Caco-2 (cell line): ENCODE data around the gene LMO2. TPM values are rescaled to one million over a fixed set of nuclear protein-coding genes. Genes with fewer than 3 reads are reported as not detected.

ENCODE experiments used
- BruUV-seq: library from RNA; stranded (reverse); fragments of 400-500 nt; replicated peaks from 2 replicates; lab custom pipeline; 2021; lab: Mats Ljungman, UMichigan
- CTCF ChIA-PET: fragments of 300-600 bp; sonication (Branson Sonifier 250); formaldehyde crosslinking; loops from one replicate; lab custom pipeline; 2022; ENCODE audit warnings: antibody characterized with exemption; lab: Charles Lee
- POLR2A ChIA-PET: fragments of 300-600 bp; sonication (Branson Sonifier 250); formaldehyde crosslinking; loops from one replicate; lab custom pipeline; 2022; ENCODE audit warnings: antibody characterized with exemption; lab: Charles Lee
- DNase-seq, 2 experiments: peaks; one replicate each; pipeline versions ENCODE4 v3.0.0 to v3.0.0-alpha.2; 2020 to 2022
- H3K27me3 ChIP-seq: replicated peaks from 2 replicates; pipeline ENCODE4 v1.6.0; 2011; ENCODE audit warnings: low read length; ENCODE audit not compliant: control insufficient read depth, insufficient read depth
- H3K36me3 ChIP-seq: 2 replicates; pipeline ENCODE4 v1.5.1; 2011; ENCODE audit warnings: low read length; ENCODE audit not compliant: control insufficient read depth, insufficient read depth
- H3K4me1 ChIP-seq: fragments of 250-450 bp; sonication (Bioruptor Pico); 2 replicates; pipeline ENCODE4 v1.5.1; 2020; ENCODE audit warnings: mild to moderate bottlenecking
- H3K4me3 ChIP-seq: 2 replicates; pipeline ENCODE4 v1.5.1; 2011; ENCODE audit warnings: low read depth, mild to moderate bottlenecking, control low read depth, low read length
- H3K9me3 ChIP-seq: fragments of 250-450 bp; sonication (Bioruptor Pico); 2 replicates; pipeline ENCODE4 v1.5.1; 2020; ENCODE audit warnings: mild to moderate bottlenecking, moderate library complexity
- H3K27ac Mint-ChIP-seq: one replicate; pipeline ENCODE4 v1.8.0; 2022; ENCODE audit warnings: mixed read lengths; ENCODE audit not compliant: unreplicated experiment
- H3K27me3 Mint-ChIP-seq: one replicate; pipeline ENCODE4 v1.8.0; 2022; ENCODE audit warnings: mixed read lengths; ENCODE audit not compliant: insufficient read depth, unreplicated experiment
- H3K36me3 Mint-ChIP-seq: one replicate; pipeline ENCODE4 v1.8.0; 2022; ENCODE audit warnings: mild to moderate bottlenecking, mixed read lengths; ENCODE audit not compliant: insufficient read depth, unreplicated experiment
- H3K4me1 Mint-ChIP-seq: one replicate; pipeline ENCODE4 v1.8.0; 2022; ENCODE audit warnings: low read depth, mixed read lengths; ENCODE audit not compliant: unreplicated experiment
- H3K4me3 Mint-ChIP-seq: one replicate; pipeline ENCODE4 v1.8.0; 2022; ENCODE audit warnings: mild to moderate bottlenecking, moderate library complexity, mixed read lengths; ENCODE audit not compliant: unreplicated experiment
- H3K9me3 Mint-ChIP-seq: one replicate; pipeline ENCODE4 v1.8.0; 2022; ENCODE audit warnings: mixed read lengths; ENCODE audit not compliant: unreplicated experiment
- CTCF ChIP-seq, 2 experiments: fragments of 200-600 bp in 1 of 2; IDR thresholded peaks; 1 replicate in 1 of 2; 2 replicates in 1 of 2; pipeline versions ENCODE4 v1.5.1 to v1.8.0; 2011 to 2022; ENCODE audit warnings: antibody characterized with exemption in 1 of 2, control low read depth in 1 of 2, inconsistent platforms in 1 of 2, low read depth in 1 of 2, low read length in 1 of 2, mild to moderate bottlenecking in 1 of 2, moderate library complexity in 1 of 2; ENCODE audit not compliant: insufficient read depth in 1 of 2, severe bottlenecking in 1 of 2, unreplicated experiment in 1 of 2
- intact Hi-C: fragments of 100-400 bp; cut with micrococcal nuclease; formaldehyde crosslinking; loops from one replicate; pipeline ENCODE4 v1.10.0; 2022; ENCODE audit not compliant: unreplicated experiment
- total RNA-seq: library from RNA; stranded (reverse); gene quantifications from 2 replicates; pipeline ENCODE4 v1.2.3, GENCODE V29; 2022

The LMO2 gene
- total RNA-seq, 1 experiment from 2014 or later = 0.29 TPM

GRCh38 chr11:33832676-33833075 is 59.2 kb downstream of the LMO2 start:
- no peaks in the 10 kb centered on the region for H3K9me3 ChIP-seq
- H3K27me3 ChIP-seq = peaks cover 2% of the 10 kb centered on the region
- Mint-ChIP-seq H3K4me1 (no peaks in the 10 kb centered on the region), H3K27me3 (peaks cover 16% of the 10 kb centered on the region), H3K27ac (no peak overlapping the region), H3K4me3 (no peak overlapping the region), H3K9me3 (no peaks in the 10 kb centered on the region), H3K36me3 (no peaks in the 10 kb centered on the region)
- no peak for TF ChIP-seq CTCF (IDR thresholded peaks at IDR 0.05; ENCODE audit: insufficient read depth in 1 of 2, low read depth in 1 of 2, low read length in 1 of 2, severe bottlenecking in 1 of 2, unreplicated experiment in 1 of 2)
- intact Hi-C loops = no loop called here
- H3K4me3 ChIP-seq = no peak overlapping the region
- no peaks in the 10 kb centered on the region for H3K36me3 ChIP-seq
- ChIA-PET POLR2A (no interaction called here), CTCF (no interaction called here)
- no TSS peak for BruUV-seq
- peaks cover 7% of the 10 kb centered on the region; the same call in 1 of the 2 replicates for H3K4me1 ChIP-seq
- no peak for DNase-seq

DNA sequence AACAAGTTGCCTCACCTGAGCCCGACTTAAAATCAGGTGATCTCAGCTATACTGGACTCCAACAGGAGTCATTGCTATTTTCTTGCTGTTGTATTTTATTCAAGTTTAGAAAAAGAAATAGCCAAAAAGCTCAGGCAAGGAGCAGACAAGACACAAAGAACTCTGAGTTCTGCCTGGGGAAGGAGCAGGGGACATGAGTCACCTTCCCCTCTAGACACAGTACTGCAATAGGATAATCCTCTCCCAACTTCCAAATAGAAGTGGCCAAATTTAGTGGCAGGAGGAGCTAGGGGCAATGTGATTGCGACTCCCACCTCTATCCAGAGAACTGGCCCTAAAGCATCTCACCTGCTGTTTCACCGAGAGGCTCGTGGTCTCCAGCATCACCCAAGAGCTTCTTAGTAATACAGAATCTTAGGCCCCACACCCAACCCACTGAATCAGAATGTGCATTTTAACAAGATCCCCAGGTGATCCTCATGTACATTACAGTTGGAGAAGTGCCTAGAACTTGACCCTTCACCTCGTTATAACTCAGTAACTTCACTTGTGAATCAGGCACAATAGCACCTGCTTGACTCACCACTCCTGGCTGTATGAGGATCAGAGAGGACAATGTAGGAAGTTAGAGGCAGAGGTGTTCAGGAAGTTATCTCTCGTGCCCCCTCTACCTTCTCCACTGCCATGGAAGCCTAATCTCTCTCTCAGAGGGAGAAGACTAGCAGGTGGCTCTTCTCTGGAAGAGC is 60.8 kb downstream of the LMO2 start:
- H3K27me3 ChIP-seq = peaks cover 2% of the 10 kb centered on the region
- H3K27ac Mint-ChIP-seq = no peak overlapping the region
- no peaks in the 10 kb centered on the region for H3K9me3 Mint-ChIP-seq
- no peak overlapping the region for H3K4me3 Mint-ChIP-seq
- no peaks in the 10 kb centered on the region for H3K9me3 ChIP-seq
- H3K4me3 ChIP-seq = no peak overlapping the region
- no peaks in the 10 kb centered on the region for H3K4me1 Mint-ChIP-seq
- ChIA-PET POLR2A (no interaction called here), CTCF (interaction anchor here (1.3 kb wide), 1 partner anchor 23 kb away, joined by 4 read pairs; no protein-coding TSS in a partner anchor)
- peaks cover 7% of the 10 kb centered on the region; the same call in 1 of the 2 replicates for H3K4me1 ChIP-seq
- H3K27me3 Mint-ChIP-seq = peaks cover 20% of the 10 kb centered on the region
- no peaks in the 10 kb centered on the region for H3K36me3 ChIP-seq
- no peak for TF ChIP-seq CTCF (IDR thresholded peaks at IDR 0.05; ENCODE audit: insufficient read depth in 1 of 2, low read depth in 1 of 2, low read length in 1 of 2, severe bottlenecking in 1 of 2, unreplicated experiment in 1 of 2)
- no peak for DNase-seq
- intact Hi-C loops = no loop called here
- BruUV-seq = no TSS peak
- H3K36me3 Mint-ChIP-seq = no peaks in the 10 kb centered on the region

GRCh38 chr11:33829430-33830141 is 62.3 kb downstream of the LMO2 start:
- Histone ChIP-seq H3K4me1 (peaks cover 7% of the 10 kb centered on the region; the same call in 1 of the 2 replicates), H3K27me3 (peaks cover 2% of the 10 kb centered on the region), H3K36me3 (no peaks in the 10 kb centered on the region), H3K9me3 (no peaks in the 10 kb centered on the region), H3K4me3 (peak overlapping the region; percentile 0; the same call in 1 of the 2 replicates)
- BruUV-seq = no TSS peak
- no peaks in the 10 kb centered on the region for H3K36me3 Mint-ChIP-seq
- TF ChIP-seq CTCF (IDR thresholded peaks at IDR 0.05; ENCODE audit: insufficient read depth in 1 of 2, low read depth in 1 of 2, low read length in 1 of 2, severe bottlenecking in 1 of 2, unreplicated experiment in 1 of 2) = peak; percentile 73 to 77
- no peak overlapping the region for H3K27ac Mint-ChIP-seq
- CTCF ChIA-PET = interaction anchor here (0.8 to 3.3 kb wide), 4 partner anchors 19 to 87 kb away, joined by 3 to 24 read pairs (median 4); no protein-coding TSS in a partner anchor
- DNase-seq = peak; percentile 59 to 65
- intact Hi-C loops = loop anchor here (1.0 to 2.0 kb wide), 5 partner anchors 21 to 467 kb away; partner anchors contain the start of gene FBXO3
- POLR2A ChIA-PET = no interaction called here
- no peaks in the 10 kb centered on the region for H3K9me3 Mint-ChIP-seq
- H3K4me1 Mint-ChIP-seq = no peaks in the 10 kb centered on the region
- H3K4me3 Mint-ChIP-seq = peak overlapping the region; percentile 62
- H3K27me3 Mint-ChIP-seq = peaks cover 17% of the 10 kb centered on the region
